SH-SY5Y (cell line): ENCODE results near the gene MDFI.

Experiments used
- GATA2 ChIP-seq: IDR thresholded peaks from 2 replicates; pipeline ENCODE4 v1.6.1; 2011; ENCODE audit warnings: mild to moderate bottlenecking, low read depth, low read length
- GATA3 ChIP-seq: IDR thresholded peaks from 2 replicates; pipeline ENCODE4 v1.6.1; 2011; ENCODE audit warnings: low read depth, mild to moderate bottlenecking, low read length, moderate library complexity

DNA sequence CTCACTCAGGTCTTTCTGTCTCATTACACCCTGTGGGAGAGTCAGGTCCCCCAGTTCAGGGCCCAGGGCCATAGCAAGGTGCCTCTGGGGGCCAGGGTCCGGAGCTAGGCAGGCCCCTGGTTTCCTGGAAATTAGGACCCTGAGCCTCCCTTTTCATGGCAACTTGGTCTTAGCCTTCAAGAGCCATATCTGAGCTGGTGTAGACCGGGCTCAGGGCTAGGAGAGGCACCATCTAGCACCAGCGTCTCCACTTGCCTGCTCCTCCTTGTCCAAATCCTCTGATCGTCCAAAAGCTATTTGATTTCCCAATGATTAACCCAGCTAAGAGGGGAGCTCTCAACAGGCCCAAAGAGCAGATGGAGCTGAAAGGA lies 5.6 kb downstream of the MDFI start:
- TF ChIP-seq GATA2 = no peak
- no peak for TF ChIP-seq GATA3
